GM18868 (cell line): ENCODE data around the gene KIAA0040.
"Not testable (repeated sequence)": the region's sequence is repeated elsewhere in the genome, so short reads cannot be mapped to it uniquely, and the experiment has no call there.

Experiments used
- ATAC-seq: cut with Tn5 transposase; IDR thresholded peaks from one replicate; pipeline ENCODE4 v1.9.1; 2021; ENCODE audit warnings: mild to moderate bottlenecking, moderate library complexity; ENCODE audit not compliant: unreplicated experiment

KIAA0040 gene

GRCh38 chr1:175108331-175108820, 84.2 kb downstream of the KIAA0040 start:
- ATAC-seq = not testable (repeated sequence)
